HCT116 (cell line): ENCODE data around the gene RASAL2.
"Not testable (repeated sequence)": the region's sequence is repeated elsewhere in the genome, so short reads cannot be mapped to it uniquely, and the experiment has no call there.

ENCODE experiments used
- CEBPB ChIP-seq: IDR thresholded peaks from 2 replicates; pipeline ENCODE4 v1.6.1; 2012; ENCODE audit warnings: low read depth
- EZH2 ChIP-seq: fragments of 200-600 bp; sonication (generic); IDR thresholded peaks from 2 replicates; pipeline ENCODE4 v1.6.1; 2017; ENCODE audit warnings: antibody characterized with exemption, mixed run types
- EZH2phosphoT487 ChIP-seq: fragments of 200-600 bp; IDR thresholded peaks from 2 replicates; pipeline ENCODE4 v1.6.1; 2018; ENCODE audit warnings: antibody characterized with exemption, borderline replicate concordance
- FOSL1 ChIP-seq: IDR thresholded peaks from 2 replicates; pipeline ENCODE4 v1.6.1; 2012; ENCODE audit warnings: low read depth
- POLR2A ChIP-seq: IDR thresholded peaks from 2 replicates; pipeline ENCODE4 v1.7.0; 2011; ENCODE audit warnings: borderline replicate concordance; ENCODE audit not compliant: insufficient read depth, insufficient read length; ENCODE audit errors: extremely low read depth
- POLR2AphosphoS5 ChIP-seq: IDR thresholded peaks from 2 replicates; pipeline ENCODE4 v1.6.1; 2011; ENCODE audit warnings: mild to moderate bottlenecking, low read depth, low read length, moderate library complexity
- RAD21 ChIP-seq: IDR thresholded peaks from 2 replicates; pipeline ENCODE4 v1.6.1; 2012; ENCODE audit warnings: low read depth, mild to moderate bottlenecking
- TF ChIP-seq, protein P1 (sequence below), 3 experiments: fragments of 200-600 bp in 1 of 3; sonication (generic) in 1 of 3; IDR thresholded peaks in 2 of 3; conservative IDR thresholded peaks in 1 of 3; 2 replicates each; pipeline ENCODE4 v1.5.1; 2012 to 2017; ENCODE audit warnings: low read depth in 2 of 3, low read length in 2 of 3, antibody characterized with exemption in 1 of 3, borderline replicate concordance in 1 of 3, control low read depth in 1 of 3, mild to moderate bottlenecking in 1 of 3, mixed read lengths in 1 of 3, mixed run types in 1 of 3, moderate library complexity in 1 of 3; ENCODE audit not compliant: insufficient read depth in 1 of 3
- TF ChIP-seq, protein P2 (sequence below): IDR thresholded peaks from 2 replicates; pipeline ENCODE4 v1.6.1; 2012; ENCODE audit warnings: low read depth

DNA sequence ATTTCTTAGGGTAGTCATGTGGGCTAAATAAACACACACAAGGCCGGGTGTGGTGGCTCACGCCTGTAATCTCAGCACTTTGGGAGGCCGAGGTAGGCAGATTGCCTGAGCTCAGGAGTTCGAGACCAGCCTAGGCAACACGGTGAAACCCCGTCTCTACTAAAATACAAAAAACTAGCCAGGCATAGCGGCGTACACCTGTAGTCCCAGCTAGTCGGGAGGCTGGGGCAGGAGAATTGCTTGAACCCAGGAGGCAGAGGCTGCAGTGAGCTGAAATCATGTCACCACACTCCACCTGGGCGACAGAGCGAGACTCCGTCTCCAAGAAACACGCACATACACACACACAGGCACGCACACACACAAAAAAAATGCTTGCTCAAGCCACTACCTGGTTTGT, 409.4 kb downstream of the RASAL2 start:
- not testable (repeated sequence) for TF ChIP-seq POLR2A, POLR2AphosphoS5, FOSL1, RAD21, EZH2, EZH2phosphoT487, CEBPB
- TF ChIP-seq, protein P1, sequence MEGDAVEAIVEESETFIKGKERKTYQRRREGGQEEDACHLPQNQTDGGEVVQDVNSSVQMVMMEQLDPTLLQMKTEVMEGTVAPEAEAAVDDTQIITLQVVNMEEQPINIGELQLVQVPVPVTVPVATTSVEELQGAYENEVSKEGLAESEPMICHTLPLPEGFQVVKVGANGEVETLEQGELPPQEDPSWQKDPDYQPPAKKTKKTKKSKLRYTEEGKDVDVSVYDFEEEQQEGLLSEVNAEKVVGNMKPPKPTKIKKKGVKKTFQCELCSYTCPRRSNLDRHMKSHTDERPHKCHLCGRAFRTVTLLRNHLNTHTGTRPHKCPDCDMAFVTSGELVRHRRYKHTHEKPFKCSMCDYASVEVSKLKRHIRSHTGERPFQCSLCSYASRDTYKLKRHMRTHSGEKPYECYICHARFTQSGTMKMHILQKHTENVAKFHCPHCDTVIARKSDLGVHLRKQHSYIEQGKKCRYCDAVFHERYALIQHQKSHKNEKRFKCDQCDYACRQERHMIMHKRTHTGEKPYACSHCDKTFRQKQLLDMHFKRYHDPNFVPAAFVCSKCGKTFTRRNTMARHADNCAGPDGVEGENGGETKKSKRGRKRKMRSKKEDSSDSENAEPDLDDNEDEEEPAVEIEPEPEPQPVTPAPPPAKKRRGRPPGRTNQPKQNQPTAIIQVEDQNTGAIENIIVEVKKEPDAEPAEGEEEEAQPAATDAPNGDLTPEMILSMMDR (IDR thresholded peaks at IDR 0.05 in 2 of 3, conservative IDR thresholded peaks at IDR 0.05 in 1 of 3; ENCODE audit: borderline replicate concordance in 1 of 3, insufficient read depth in 1 of 3, low read depth in 2 of 3, low read length in 2 of 3) = not testable (repeated sequence)
- TF ChIP-seq, protein P2, sequence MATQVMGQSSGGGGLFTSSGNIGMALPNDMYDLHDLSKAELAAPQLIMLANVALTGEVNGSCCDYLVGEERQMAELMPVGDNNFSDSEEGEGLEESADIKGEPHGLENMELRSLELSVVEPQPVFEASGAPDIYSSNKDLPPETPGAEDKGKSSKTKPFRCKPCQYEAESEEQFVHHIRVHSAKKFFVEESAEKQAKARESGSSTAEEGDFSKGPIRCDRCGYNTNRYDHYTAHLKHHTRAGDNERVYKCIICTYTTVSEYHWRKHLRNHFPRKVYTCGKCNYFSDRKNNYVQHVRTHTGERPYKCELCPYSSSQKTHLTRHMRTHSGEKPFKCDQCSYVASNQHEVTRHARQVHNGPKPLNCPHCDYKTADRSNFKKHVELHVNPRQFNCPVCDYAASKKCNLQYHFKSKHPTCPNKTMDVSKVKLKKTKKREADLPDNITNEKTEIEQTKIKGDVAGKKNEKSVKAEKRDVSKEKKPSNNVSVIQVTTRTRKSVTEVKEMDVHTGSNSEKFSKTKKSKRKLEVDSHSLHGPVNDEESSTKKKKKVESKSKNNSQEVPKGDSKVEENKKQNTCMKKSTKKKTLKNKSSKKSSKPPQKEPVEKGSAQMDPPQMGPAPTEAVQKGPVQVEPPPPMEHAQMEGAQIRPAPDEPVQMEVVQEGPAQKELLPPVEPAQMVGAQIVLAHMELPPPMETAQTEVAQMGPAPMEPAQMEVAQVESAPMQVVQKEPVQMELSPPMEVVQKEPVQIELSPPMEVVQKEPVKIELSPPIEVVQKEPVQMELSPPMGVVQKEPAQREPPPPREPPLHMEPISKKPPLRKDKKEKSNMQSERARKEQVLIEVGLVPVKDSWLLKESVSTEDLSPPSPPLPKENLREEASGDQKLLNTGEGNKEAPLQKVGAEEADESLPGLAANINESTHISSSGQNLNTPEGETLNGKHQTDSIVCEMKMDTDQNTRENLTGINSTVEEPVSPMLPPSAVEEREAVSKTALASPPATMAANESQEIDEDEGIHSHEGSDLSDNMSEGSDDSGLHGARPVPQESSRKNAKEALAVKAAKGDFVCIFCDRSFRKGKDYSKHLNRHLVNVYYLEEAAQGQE = not testable (repeated sequence)
